Measurements from ENCODE around the gene NPC1L1. TPM values are rescaled to one million over a fixed set of nuclear protein-coding genes. Genes with fewer than 3 reads are reported as not detected.
"Not testable (repeated sequence)": the region's sequence is repeated elsewhere in the genome, so short reads cannot be mapped to it uniquely, and the experiment has no call there.

The NPC1L1 gene
- total RNA-seq, 1 donor from 2014 or later, result 21.1 TPM

DNA sequence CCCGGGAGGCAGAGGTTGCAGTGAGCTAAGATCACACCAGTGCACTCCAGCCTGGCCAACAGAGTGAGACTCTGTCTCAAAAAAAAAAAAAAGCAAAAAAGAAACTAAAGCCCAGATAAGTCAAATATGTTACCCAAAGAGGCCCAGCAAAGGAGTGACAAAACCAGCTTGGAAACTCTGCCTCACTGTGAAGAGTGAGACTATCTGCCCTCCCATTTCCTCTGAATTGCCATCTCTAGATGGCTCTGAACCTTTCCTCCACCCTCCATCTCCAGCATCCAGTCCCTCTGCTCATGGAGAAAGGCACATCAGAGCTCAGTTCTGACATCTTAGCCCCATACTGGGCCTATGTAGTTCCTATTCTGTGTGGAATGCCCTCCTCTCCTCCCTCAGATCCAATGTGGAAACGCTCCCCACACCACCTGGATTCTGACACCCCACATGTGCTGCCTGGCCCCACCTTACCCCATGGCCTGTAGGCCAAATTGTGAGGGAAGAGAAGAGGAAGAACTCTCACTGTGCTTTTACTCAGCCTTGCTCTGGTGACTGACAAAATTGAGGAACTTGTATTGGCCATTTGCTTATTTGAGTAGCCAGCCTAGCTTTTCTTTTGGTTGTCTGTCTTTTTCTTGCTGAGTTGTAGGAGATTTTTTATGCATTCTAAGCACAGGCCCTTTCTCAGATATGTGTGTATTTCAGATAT, 32.7 kb downstream of the NPC1L1 start:
- DNase-seq (ENCODE audit: low spot score), result no peak
- ATAC-seq, result no peak

- not testable (repeated sequence) for DNase-seq (ENCODE audit: low spot score); ATAC-seq
Measured at GRCh38 chr7:44506592-44507288, 34.4 kb downstream of the NPC1L1 start.

- DNase-seq (ENCODE audit: low spot score) (no peak), ATAC-seq (no peak)
Measured at GRCh38 chr7:44505595-44505994, 35.5 kb downstream of the NPC1L1 start.

- DNase-seq (ENCODE audit: low spot score), result no peak
- no peak for ATAC-seq
Measured at GRCh38 chr7:44498230-44498954, 42.7 kb downstream of the NPC1L1 start.

DNA sequence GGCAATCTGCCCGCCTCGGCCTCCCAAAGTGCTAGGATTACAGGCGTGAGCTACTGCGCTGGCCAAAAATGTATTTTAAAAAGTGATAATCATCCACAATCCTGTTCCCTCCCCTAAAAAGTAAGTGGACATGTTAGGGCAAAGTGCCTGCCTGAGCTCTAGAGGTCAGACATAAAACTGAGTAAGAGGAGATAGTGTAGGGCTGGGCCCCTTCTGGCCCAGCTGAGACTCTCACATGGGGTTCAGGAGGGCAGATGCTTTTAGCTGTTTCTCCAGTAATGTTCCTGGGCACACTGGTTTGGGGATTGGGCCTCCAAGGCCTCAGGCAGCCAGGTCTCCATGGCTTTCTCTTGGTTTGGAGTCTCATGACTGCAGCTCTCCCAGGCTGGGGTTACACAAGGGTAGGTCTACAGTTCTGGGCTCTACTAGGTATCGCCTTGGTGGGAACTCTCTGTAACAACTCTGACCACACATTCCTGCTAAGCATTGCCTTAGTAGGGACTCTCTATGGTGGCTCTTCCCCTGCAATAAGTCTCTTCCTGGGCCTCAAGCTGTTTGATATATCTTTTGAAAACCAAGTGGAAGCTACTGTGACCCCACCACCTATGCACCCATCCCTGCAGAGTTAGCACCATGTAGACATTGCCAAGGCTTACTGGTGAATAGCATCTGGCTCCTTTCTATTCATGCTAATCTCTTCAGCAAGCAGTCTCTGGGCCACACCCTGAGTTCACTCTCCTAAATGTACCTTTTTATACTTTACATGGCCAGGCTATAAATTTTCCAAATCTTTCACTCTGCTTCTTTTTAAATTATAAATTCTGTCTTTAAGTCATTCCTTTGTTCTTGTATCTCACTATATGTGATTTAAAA, 43.7 kb downstream of the NPC1L1 start:
- ATAC-seq, result no peak
- no peak for DNase-seq (ENCODE audit: low spot score)

DNA sequence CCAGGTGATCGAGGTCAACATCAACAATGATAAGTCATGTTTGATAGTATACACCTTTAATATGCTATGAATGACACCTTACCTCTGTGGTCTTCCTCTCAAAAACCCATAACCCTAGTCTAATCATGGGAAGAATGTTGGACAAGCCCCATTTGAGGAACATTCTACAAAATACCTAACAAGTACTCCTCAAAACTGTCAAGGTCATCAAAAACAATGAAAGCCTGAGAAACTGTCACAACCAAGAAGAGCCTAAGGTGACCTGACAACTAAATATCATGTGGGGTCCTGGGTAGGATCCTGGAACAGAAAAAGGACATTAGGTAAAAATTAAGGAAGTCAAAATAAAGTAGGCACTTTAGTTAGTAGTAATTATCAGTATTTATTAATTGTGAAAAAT, 44.7 kb downstream of the NPC1L1 start:
- ATAC-seq, result no peak

GRCh38 chr7:44494960-44495359, 46.2 kb downstream of the NPC1L1 start:
- DNase-seq (ENCODE audit: low spot score), result no peak
- no peak for ATAC-seq

More for the DNA sequence above, 44.7 kb downstream of the NPC1L1 start:
- no peak for DNase-seq (ENCODE audit: low spot score)

GRCh38 chr7:44491229-44491628, 49.9 kb downstream of the NPC1L1 start:
- ATAC-seq (no peak), DNase-seq (ENCODE audit: low spot score) (no peak)

GRCh38 chr7:44490351-44491200, 50.6 kb downstream of the NPC1L1 start, which contains the start of gene NUDCD3:
TSS of gene NUDCD3 (minus strand) at chr7:44490658. CDS start at chr7:44490600, 58 bp downstream.
- DNase-seq (ENCODE audit: low spot score) (peak; percentile 88), ATAC-seq (peak; percentile 98)

DNA sequence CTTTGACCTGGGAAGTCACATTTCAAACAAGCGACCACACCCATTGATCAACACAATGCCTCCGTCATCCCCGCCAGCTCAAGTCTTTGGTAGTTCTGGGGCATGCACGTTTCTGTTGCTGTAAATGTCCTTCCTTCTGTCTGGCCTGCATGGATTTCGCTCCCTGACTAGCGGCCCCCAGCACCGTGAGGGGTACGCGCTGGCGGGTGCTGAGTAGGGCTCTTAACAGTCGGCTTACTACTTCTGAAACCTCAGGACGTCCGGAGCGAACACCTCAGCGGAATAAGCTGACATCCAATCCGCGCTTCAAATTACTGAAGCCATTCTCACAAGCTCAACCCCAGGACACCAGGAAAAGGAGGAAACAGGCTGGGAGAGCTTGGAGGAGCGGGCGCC, 51.2 kb downstream of the NPC1L1 start:
- ATAC-seq (peak; percentile 22), DNase-seq (ENCODE audit: low spot score) (peak; percentile 51)

DNA sequence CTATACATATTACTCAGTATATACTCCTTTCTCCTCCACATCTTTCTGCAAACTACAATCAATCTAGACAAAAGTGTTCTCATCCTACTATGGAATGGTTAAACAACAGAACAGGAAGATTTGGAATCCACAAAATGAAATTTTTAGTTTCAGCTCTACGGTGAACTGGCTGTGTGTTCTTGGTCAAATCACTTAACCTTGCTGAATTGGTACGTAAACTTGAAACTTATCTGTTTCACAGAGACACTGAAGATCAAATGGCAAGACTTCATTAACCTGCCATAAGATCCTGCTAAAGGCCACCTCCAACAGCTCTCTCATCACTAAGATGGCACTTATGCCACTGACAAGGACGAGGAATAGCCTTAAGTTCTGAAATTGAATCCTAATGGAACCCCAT, 52.2 kb downstream of the NPC1L1 start:
- DNase-seq (ENCODE audit: low spot score) (no peak), ATAC-seq (no peak)

- no peak for DNase-seq (ENCODE audit: low spot score)
- ATAC-seq, result peak; percentile 14
Measured at GRCh38 chr7:44486693-44487092, 54.4 kb downstream of the NPC1L1 start.

- no peak for ATAC-seq
- no peak for DNase-seq (ENCODE audit: low spot score)
Measured at GRCh38 chr7:44486001-44486400, 55.1 kb downstream of the NPC1L1 start.

GRCh38 chr7:44484482-44485313, 56.4 kb downstream of the NPC1L1 start:
- DNase-seq (ENCODE audit: low spot score) (no peak), ATAC-seq (peak; percentile 38)

GRCh38 chr7:44482502-44483485, 58.3 kb downstream of the NPC1L1 start:
- ATAC-seq (no peak), DNase-seq (ENCODE audit: low spot score) (no peak)

DNA sequence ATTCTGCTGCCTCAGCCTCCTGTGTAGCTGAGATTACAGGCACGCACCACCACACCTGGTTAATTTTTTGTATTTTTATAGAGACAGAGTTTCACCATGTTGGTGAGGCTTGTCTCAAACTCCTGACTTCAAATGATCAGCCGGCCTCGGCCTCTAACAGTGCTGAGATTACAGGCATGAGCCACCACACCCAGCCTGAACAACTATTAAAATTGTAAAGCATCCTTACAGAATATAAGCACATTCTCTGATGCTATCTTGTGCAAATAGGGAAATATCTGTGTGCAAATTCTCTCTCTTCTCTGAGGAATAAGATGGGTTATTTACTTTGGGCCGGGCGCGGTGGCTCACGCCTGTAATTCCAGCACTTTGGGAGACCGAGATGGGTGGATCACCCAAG, 63.2 kb downstream of the NPC1L1 start:
- DNase-seq (ENCODE audit: low spot score), result no peak

DNA sequence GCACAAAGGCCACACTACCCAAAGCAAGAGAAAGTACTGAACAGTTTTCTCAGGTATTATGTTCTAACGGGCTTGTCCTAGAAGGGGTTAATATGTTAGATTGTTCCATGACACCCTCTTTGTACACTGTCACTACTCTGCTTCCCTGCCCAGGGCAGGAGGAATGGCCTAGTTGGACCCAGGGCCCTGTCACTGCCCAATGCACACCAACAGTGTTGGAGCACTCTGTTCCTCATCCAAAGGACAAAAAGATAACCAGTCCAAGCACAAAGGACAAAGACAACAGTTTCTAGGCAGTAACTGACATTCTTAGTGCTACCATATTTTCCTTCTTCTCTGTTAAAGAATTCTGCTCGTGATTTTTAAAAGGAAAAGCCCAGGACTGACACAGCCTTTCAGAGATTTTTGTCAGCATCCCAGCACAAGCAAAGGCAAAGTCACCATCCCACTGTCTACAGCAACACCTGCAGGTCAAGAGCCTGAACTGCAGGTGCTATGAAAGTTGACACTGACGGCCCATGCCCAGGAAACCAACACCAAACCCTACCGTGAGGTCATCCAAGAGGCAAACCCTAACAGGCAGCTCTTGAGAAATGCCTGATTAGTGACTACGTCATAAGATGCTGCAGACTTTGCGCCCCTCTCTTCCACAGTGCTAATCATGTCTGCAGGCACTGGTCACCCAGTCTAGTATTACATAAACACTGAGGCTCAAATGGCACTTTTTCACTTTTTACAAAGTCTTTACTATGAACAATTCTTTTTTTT, 63.9 kb downstream of the NPC1L1 start:
- DNase-seq (ENCODE audit: low spot score) (peak; percentile 72), ATAC-seq (peak; percentile 99)

More for the DNA sequence above, 63.2 kb downstream of the NPC1L1 start:
- no peak for ATAC-seq

Data from left lobe of liver (tissue), 2 donors.